IMR-90 (cell line): ENCODE results near the gene IL23R. TPM values are rescaled to one million over a fixed set of nuclear protein-coding genes. Genes with fewer than 3 reads are reported as not detected.

ENCODE experiments used
- microRNA-seq, 2 experiments: library from miRNA; stranded (forward) in 1 of 2; unstranded in 1 of 2; fragments of 10-50 nt in 1 of 2; fragments of <30 nt in 1 of 2; gene quantifications in 1 of 2; microRNA quantifications in 1 of 2; one replicate each; pipeline versions ENCODE3 to v1.1.0; 2013 to 2020; ENCODE audit not compliant: insufficient read depth in 1 of 2, insufficient read length in 1 of 2, unreplicated experiment in 1 of 2
- polyA plus RNA-seq, 3 experiments: library from polyadenylated mRNA; depleted of rRNA; stranded (reverse); fragments of >200 nt; gene quantifications; 2 replicates each; pipeline ENCODE4 v1.2.3, GENCODE V29; 2012; ENCODE audit warnings: low replicate concordance in 1 of 3
- small RNA-seq, 5 experiments: library from RNA; depleted of rRNA; stranded (forward); fragments of <200 nt; gene quantifications; one replicate each; pipeline ENCODE3, GENCODE V24; 2012
- total RNA-seq: library from RNA; depleted of rRNA; stranded (reverse); fragments of >200 nt; gene quantifications from 2 replicates; pipeline ENCODE4 v1.2.3, GENCODE V29; 2012; rRNA removed

Gene IL23R
- total and polyA plus RNA-seq, 2 of the 4 experiments (the other 2 are of a cell fraction): not detected

Small RNA genes within 50 kb of the gene (microRNA-seq; reads per million reads assigned to microRNA genes)
- gene RNU4ATAC4P (ENCODE audit: insufficient read depth, insufficient read length): not detected
- not detected for gene RNU6-586P (ENCODE audit: insufficient read depth, insufficient read length)

Small RNA genes within 50 kb of the gene (small RNA-seq; reads per million reads assigned to genes)
- gene RNU4ATAC4P (0 reads per million in 5 experiments), gene RNU6-586P (0 reads per million in 5 experiments)

Other genes starting within 250 kb of the IL23R start
- gene DNAI4, start 241.6 kb upstream of the IL23R start, total RNA-seq: 1.6 and 1.7 TPM in 2 replicates
- 0.63 and 0.72 TPM in 2 replicates for gene DNAI4, start 241.6 kb upstream of the IL23R start, polyA plus RNA-seq (2012; rRNA removed)
- gene MIER1, start 241.5 kb upstream of the IL23R start, total RNA-seq: 11.5 and 32.2 TPM in 2 replicates
- gene MIER1, start 241.5 kb upstream of the IL23R start, polyA plus RNA-seq (2012; rRNA removed): 4.6 and 5.0 TPM in 2 replicates
- gene SLC35D1, start 112.3 kb upstream of the IL23R start, total RNA-seq: 16.3 and 23.1 TPM in 2 replicates
- 6.0 and 7.2 TPM in 2 replicates for gene SLC35D1, start 112.3 kb upstream of the IL23R start, polyA plus RNA-seq (2012; rRNA removed)
- gene C1orf141, start 31.5 kb upstream of the IL23R start, total RNA-seq: not detected in 2 replicates
- not detected in 2 replicates for gene C1orf141, start 31.5 kb upstream of the IL23R start, polyA plus RNA-seq (2012; rRNA removed)
- gene IL12RB2, start 141.4 kb downstream of the IL23R start, total RNA-seq: not detected in 2 replicates
- gene IL12RB2, start 141.4 kb downstream of the IL23R start, polyA plus RNA-seq (2012; rRNA removed): not detected in 2 replicates